Left renal pelvis (tissue), 4 donors: ENCODE measurements around the gene ZNF177. TPM values are rescaled to one million over a fixed set of nuclear protein-coding genes. Genes with fewer than 3 reads are reported as not detected.

Source experiments
- DNase-seq, 4 donors: peaks; one replicate each; pipeline ENCODE4 v3.0.0-alpha.2; 2013; ENCODE audit warnings: low read depth in 4 of 4, low spot score in 3 of 4
- polyA plus RNA-seq, 4 donors: library from polyadenylated mRNA; unstranded; fragments of 120-200 nt; gene quantifications; one replicate each; pipeline ENCODE4 v1.2.1, GENCODE V29; 2013; ENCODE audit not compliant: insufficient read length in 4 of 4

Gene ZNF177
- polyA plus RNA-seq, 4 donors, result 10.9 to 12.6 (median 11.2) TPM

GRCh38 chr19:9413240-9413954 lies 50.6 kb downstream of the ZNF177 start:
- DNase-seq, result no peak

DNA sequence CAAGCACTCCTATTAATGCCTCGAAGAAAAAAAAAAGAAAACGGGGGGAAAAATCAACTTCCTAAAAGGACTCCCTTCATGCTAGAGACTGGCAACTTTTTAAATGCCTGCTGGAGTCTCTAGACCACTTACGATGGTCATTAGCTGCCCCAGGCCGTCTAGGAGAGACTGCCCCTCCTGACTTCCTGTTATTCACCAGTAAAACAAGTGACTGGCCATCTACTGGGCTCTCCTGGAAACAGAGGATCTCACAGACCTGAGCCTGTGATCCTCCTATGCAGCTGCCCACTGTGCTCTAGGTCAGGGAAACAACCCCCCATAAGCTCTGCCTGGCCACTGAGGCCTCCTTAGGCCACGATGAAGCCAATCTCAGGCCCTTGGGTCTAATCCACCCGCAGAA lies 65.1 kb downstream of the ZNF177 start:
- no peak for DNase-seq

- no peak for DNase-seq
Measured at GRCh38 chr19:9430444-9430843, 67.6 kb downstream of the ZNF177 start.

- DNase-seq, result no peak
Measured at GRCh38 chr19:9431475-9431874, 68.7 kb downstream of the ZNF177 start.

Other genes with a start within 250 kb of the ZNF177 start
- gene OR7G1, start 247.2 kb upstream of the ZNF177 start, polyA plus RNA-seq, result not detected
- not detected for gene OR7G3, start 236.1 kb upstream of the ZNF177 start, polyA plus RNA-seq
- gene ZNF317, start 222.6 kb upstream of the ZNF177 start, polyA plus RNA-seq, result 10 to 100 TPM; 27.4 to 40.8 (median 38.1) TPM
- under 1 TPM; 0.05 to 0.13 (median 0.09) TPM for gene OR7D2, start 184.0 kb upstream of the ZNF177 start, polyA plus RNA-seq
- under 1 TPM in 3 of 4 donors, not detected in 1; 0.03 to 0.04 (median 0.03) TPM for gene OR7D4, start 143.4 kb upstream of the ZNF177 start, polyA plus RNA-seq
- not detected for gene OR7E24, start 112.1 kb upstream of the ZNF177 start, polyA plus RNA-seq
- gene ZNF699, start 53.2 kb upstream of the ZNF177 start, polyA plus RNA-seq, result 1 to 10 TPM; 6.3 to 7.5 (median 7.0) TPM
- 10 to 100 TPM; 60.9 to 72.3 (median 70.1) TPM for gene ZNF559, start 38.8 kb upstream of the ZNF177 start, polyA plus RNA-seq
- gene ZNF266, start 72.6 kb downstream of the ZNF177 start, polyA plus RNA-seq, result 10 to 100 TPM; 32.7 to 60.9 (median 40.1) TPM
- under 1 TPM; 0.26 to 0.90 (median 0.66) TPM for gene ZNF560, start 135.6 kb downstream of the ZNF177 start, polyA plus RNA-seq
- gene ZNF426, start 175.6 kb downstream of the ZNF177 start, polyA plus RNA-seq, result 10 to 100 TPM; 19.6 to 27.5 (median 23.0) TPM
- 10 to 100 TPM in 3 of 4 donors, 1 to 10 TPM in 1; 9.5 to 24.3 (median 20.4) TPM for gene ZNF121, start 221.5 kb downstream of the ZNF177 start, polyA plus RNA-seq